ENCODE data around the gene GOLGA3.
"Not testable (repeated sequence)": the region's sequence is repeated elsewhere in the genome, so short reads cannot be mapped to it uniquely, and the experiment has no call there.

The GOLGA3 gene

GRCh38 chr12:132804426-132804861 is 24.2 kb downstream of the GOLGA3 start:
- no peaks in the 10 kb centered on the region for H3K9me3 ChIP-seq (ENCODE audit: control insufficient read depth, insufficient read depth, low read length)
- no peak overlapping the region for H3K9ac ChIP-seq (ENCODE audit: low read depth, low read length)
- H3K27me3 ChIP-seq (ENCODE audit: control insufficient read depth, insufficient read depth, low read length) = no peaks in the 10 kb centered on the region
- H3K4me1 ChIP-seq (ENCODE audit: control insufficient read depth, insufficient read depth, low read length) = no peaks in the 10 kb centered on the region
- H3K36me3 ChIP-seq (ENCODE audit: control insufficient read depth, insufficient read depth, low read length) = peaks cover 62% of the 10 kb centered on the region
- H3K4me3 ChIP-seq (ENCODE audit: low read depth, low read length) = no peak overlapping the region

- Histone ChIP-seq H3K9ac (ENCODE audit: low read depth, low read length) (no peak overlapping the region), H3K4me3 (ENCODE audit: low read depth, low read length) (no peak overlapping the region), H3K36me3 (ENCODE audit: control insufficient read depth, insufficient read depth, low read length) (peaks cover 66% of the 10 kb centered on the region)
These were observed 24.8 kb downstream of the GOLGA3 start for GRCh38 chr12:132803888-132804287.

GRCh38 chr12:132803125-132803524 is 25.5 kb downstream of the GOLGA3 start:
- no peaks in the 10 kb centered on the region for H3K4me1 ChIP-seq (ENCODE audit: control insufficient read depth, insufficient read depth, low read length)
- H3K4me3 ChIP-seq (ENCODE audit: low read depth, low read length) = no peak overlapping the region
- no peaks in the 10 kb centered on the region for H3K27me3 ChIP-seq (ENCODE audit: control insufficient read depth, insufficient read depth, low read length)
- no peaks in the 10 kb centered on the region for H3K9me3 ChIP-seq (ENCODE audit: control insufficient read depth, insufficient read depth, low read length)
- no peak overlapping the region for H3K9ac ChIP-seq (ENCODE audit: low read depth, low read length)
- H3K36me3 ChIP-seq (ENCODE audit: control insufficient read depth, insufficient read depth, low read length) = peaks cover 65% of the 10 kb centered on the region

More at GRCh38 chr12:132803888-132804287, 24.8 kb downstream of the GOLGA3 start:
- H3K9me3 ChIP-seq (ENCODE audit: control insufficient read depth, insufficient read depth, low read length) = no peaks in the 10 kb centered on the region
- H3K4me1 ChIP-seq (ENCODE audit: control insufficient read depth, insufficient read depth, low read length) = no peaks in the 10 kb centered on the region
- H3K27me3 ChIP-seq (ENCODE audit: control insufficient read depth, insufficient read depth, low read length) = no peaks in the 10 kb centered on the region

GRCh38 chr12:132801741-132802140 is 26.9 kb downstream of the GOLGA3 start:
- Histone ChIP-seq H3K9me3 (ENCODE audit: control insufficient read depth, insufficient read depth, low read length) (no peaks in the 10 kb centered on the region), H3K4me1 (ENCODE audit: control insufficient read depth, insufficient read depth, low read length) (no peaks in the 10 kb centered on the region), H3K9ac (ENCODE audit: low read depth, low read length) (no peak overlapping the region), H3K36me3 (ENCODE audit: control insufficient read depth, insufficient read depth, low read length) (peaks cover 64% of the 10 kb centered on the region), H3K4me3 (ENCODE audit: low read depth, low read length) (no peak overlapping the region), H3K27me3 (ENCODE audit: control insufficient read depth, insufficient read depth, low read length) (no peaks in the 10 kb centered on the region)

- no peak overlapping the region for H3K4me3 ChIP-seq (ENCODE audit: low read depth, low read length)
- peaks cover 59% of the 10 kb centered on the region for H3K36me3 ChIP-seq (ENCODE audit: control insufficient read depth, insufficient read depth, low read length)
- no peaks in the 10 kb centered on the region for H3K9me3 ChIP-seq (ENCODE audit: control insufficient read depth, insufficient read depth, low read length)
- no peak overlapping the region for H3K9ac ChIP-seq (ENCODE audit: low read depth, low read length)
- H3K27me3 ChIP-seq (ENCODE audit: control insufficient read depth, insufficient read depth, low read length) = no peaks in the 10 kb centered on the region
- no peaks in the 10 kb centered on the region for H3K4me1 ChIP-seq (ENCODE audit: control insufficient read depth, insufficient read depth, low read length)
These were observed 29.8 kb downstream of the GOLGA3 start for GRCh38 chr12:132798836-132799235.

- Histone ChIP-seq H3K27me3 (ENCODE audit: control insufficient read depth, insufficient read depth, low read length) (no peaks in the 10 kb centered on the region), H3K9ac (ENCODE audit: low read depth, low read length) (no peak overlapping the region), H3K4me3 (ENCODE audit: low read depth, low read length) (no peak overlapping the region), H3K9me3 (ENCODE audit: control insufficient read depth, insufficient read depth, low read length) (no peaks in the 10 kb centered on the region), H3K36me3 (ENCODE audit: control insufficient read depth, insufficient read depth, low read length) (peaks cover 55% of the 10 kb centered on the region), H3K4me1 (ENCODE audit: control insufficient read depth, insufficient read depth, low read length) (no peaks in the 10 kb centered on the region)
These were observed 30.7 kb downstream of the GOLGA3 start for GRCh38 chr12:132797820-132798570.

GRCh38 chr12:132795847-132796246 is 32.8 kb downstream of the GOLGA3 start:
- Histone ChIP-seq H3K36me3 (ENCODE audit: control insufficient read depth, insufficient read depth, low read length) (peaks cover 38% of the 10 kb centered on the region), H3K4me3 (ENCODE audit: low read depth, low read length) (no peak overlapping the region), H3K27me3 (ENCODE audit: control insufficient read depth, insufficient read depth, low read length) (no peaks in the 10 kb centered on the region), H3K4me1 (ENCODE audit: control insufficient read depth, insufficient read depth, low read length) (no peaks in the 10 kb centered on the region), H3K9ac (ENCODE audit: low read depth, low read length) (no peak overlapping the region), H3K9me3 (ENCODE audit: control insufficient read depth, insufficient read depth, low read length) (no peaks in the 10 kb centered on the region)

GRCh38 chr12:132791940-132792339 is 36.7 kb downstream of the GOLGA3 start:
- H3K36me3 ChIP-seq (ENCODE audit: control insufficient read depth, insufficient read depth, low read length) = peaks cover 29% of the 10 kb centered on the region
- H3K4me1 ChIP-seq (ENCODE audit: control insufficient read depth, insufficient read depth, low read length); H3K4me3 ChIP-seq (ENCODE audit: low read depth, low read length); H3K27me3 ChIP-seq (ENCODE audit: control insufficient read depth, insufficient read depth, low read length); H3K9ac ChIP-seq (ENCODE audit: low read depth, low read length); H3K9me3 ChIP-seq (ENCODE audit: control insufficient read depth, insufficient read depth, low read length): not testable (repeated sequence)

GRCh38 chr12:132789099-132789471 is 39.6 kb downstream of the GOLGA3 start:
- Histone ChIP-seq H3K9me3 (ENCODE audit: control insufficient read depth, insufficient read depth, low read length) (no peaks in the 10 kb centered on the region), H3K9ac (ENCODE audit: low read depth, low read length) (no peak overlapping the region), H3K4me1 (ENCODE audit: control insufficient read depth, insufficient read depth, low read length) (no peaks in the 10 kb centered on the region), H3K27me3 (ENCODE audit: control insufficient read depth, insufficient read depth, low read length) (no peaks in the 10 kb centered on the region), H3K36me3 (ENCODE audit: control insufficient read depth, insufficient read depth, low read length) (peaks cover 39% of the 10 kb centered on the region), H3K4me3 (ENCODE audit: low read depth, low read length) (no peak overlapping the region)

- Histone ChIP-seq H3K27me3 (ENCODE audit: control insufficient read depth, insufficient read depth, low read length) (no peaks in the 10 kb centered on the region), H3K4me1 (ENCODE audit: control insufficient read depth, insufficient read depth, low read length) (no peaks in the 10 kb centered on the region), H3K9me3 (ENCODE audit: control insufficient read depth, insufficient read depth, low read length) (no peaks in the 10 kb centered on the region), H3K36me3 (ENCODE audit: control insufficient read depth, insufficient read depth, low read length) (peaks cover 40% of the 10 kb centered on the region), H3K9ac (ENCODE audit: low read depth, low read length) (no peak overlapping the region), H3K4me3 (ENCODE audit: low read depth, low read length) (no peak overlapping the region)
These were observed 40.1 kb downstream of the GOLGA3 start for GRCh38 chr12:132788375-132789098.

- no peaks in the 10 kb centered on the region for H3K27me3 ChIP-seq (ENCODE audit: control insufficient read depth, insufficient read depth, low read length)
- no peak overlapping the region for H3K9ac ChIP-seq (ENCODE audit: low read depth, low read length)
- no peak overlapping the region for H3K4me3 ChIP-seq (ENCODE audit: low read depth, low read length)
- H3K36me3 ChIP-seq (ENCODE audit: control insufficient read depth, insufficient read depth, low read length) = peaks cover 42% of the 10 kb centered on the region
- H3K9me3 ChIP-seq (ENCODE audit: control insufficient read depth, insufficient read depth, low read length) = no peaks in the 10 kb centered on the region
- H3K4me1 ChIP-seq (ENCODE audit: control insufficient read depth, insufficient read depth, low read length) = no peaks in the 10 kb centered on the region
These were observed 40.8 kb downstream of the GOLGA3 start for GRCh38 chr12:132787877-132788276.

- Histone ChIP-seq H3K9ac (ENCODE audit: low read depth, low read length) (no peak overlapping the region), H3K27me3 (ENCODE audit: control insufficient read depth, insufficient read depth, low read length) (no peaks in the 10 kb centered on the region), H3K4me3 (ENCODE audit: low read depth, low read length) (no peak overlapping the region), H3K9me3 (ENCODE audit: control insufficient read depth, insufficient read depth, low read length) (no peaks in the 10 kb centered on the region), H3K4me1 (ENCODE audit: control insufficient read depth, insufficient read depth, low read length) (no peaks in the 10 kb centered on the region), H3K36me3 (ENCODE audit: control insufficient read depth, insufficient read depth, low read length) (peaks cover 58% of the 10 kb centered on the region)
These were observed 42.5 kb downstream of the GOLGA3 start for GRCh38 chr12:132786192-132786591.

All from iPS-15b (cell line).